A549 (cell line): ENCODE data around the gene TDRD9. TPM values are rescaled to one million over a fixed set of nuclear protein-coding genes. Genes with fewer than 3 reads are reported as not detected.
A peak's percentile ranks its signal among the peaks of the same experiment; 100 is the strongest.

Experiments used
- ATAC-seq, 2 experiments: fragments of 200-7000 bp in 1 of 2; fragments of >200 bp in 1 of 2; cut with Nextera tagmentation in 1 of 2; cut with Tn5 transposase in 1 of 2; 3 replicates each; pipeline versions ENCODE4 v1.8.0 to v1.9.1; 2018 to 2020; ENCODE audit warnings: mild to moderate bottlenecking in 1 of 2, moderate library complexity in 1 of 2
- CTCF ChIA-PET: fragments of 300-600 bp; sonication (Branson Sonifier 250); formaldehyde crosslinking; extraction: SDS; loops from one replicate; lab custom pipeline; 2021; ENCODE audit warnings: antibody characterized with exemption, inconsistent platforms; lab: Yijun Ruan, JAX
- POLR2A ChIA-PET: fragments of 350-600 bp; formaldehyde crosslinking; extraction: SDS; loops from one replicate; lab custom pipeline; 2021; ENCODE audit warnings: antibody characterized with exemption, inconsistent platforms; lab: Yijun Ruan, JAX
- DNase-seq, 2 experiments: peaks; one replicate each; pipeline versions ENCODE4 v3.0.0 to v3.0.0-alpha.2; 2011 to 2016; ENCODE audit warnings: low read depth in 1 of 2, low spot score in 1 of 2
- FAIRE-seq: peaks from 2 replicates; lab custom pipeline; 2011; peaks lifted over from hg19 to GRCh38; lab: Jason Lieb, UNC
- H3K27ac ChIP-seq, 2 experiments: fragments of >200 bp; sonication (Bioruptor Twin); formaldehyde crosslinking; 3 replicates each; pipeline ENCODE4 v1.5.1; 2016 to 2017
- H3K4me1 ChIP-seq: fragments of >200 bp; sonication (Bioruptor Twin); formaldehyde crosslinking; 3 replicates; pipeline ENCODE4 v1.6.1; 2016
- H3K4me2 ChIP-seq: fragments of >200 bp; sonication (Bioruptor Twin); formaldehyde crosslinking; 3 replicates; pipeline ENCODE4 v1.6.1; 2016
- H3K4me3 ChIP-seq: fragments of >200 bp; sonication (Bioruptor Twin); formaldehyde crosslinking; 3 replicates; pipeline ENCODE4 v1.5.1; 2016
- H3K9me3 ChIP-seq: fragments of >200 bp; sonication (Bioruptor Twin); formaldehyde crosslinking; 3 replicates; pipeline ENCODE4 v1.6.1; 2016
- CBX8 ChIP-seq: fragments of 200-600 bp; sonication (generic); IDR thresholded peaks from 2 replicates; pipeline ENCODE4 v1.6.1; 2016
- CEBPB ChIP-seq, 2 experiments: fragments of >200 bp in 1 of 2; sonication (Bioruptor Twin) in 1 of 2; formaldehyde crosslinking in 1 of 2; IDR thresholded peaks; 2 replicates each; pipeline ENCODE4 v1.6.1; 2012 to 2016
- CHD2 ChIP-seq: fragments of 150-350 bp; IDR thresholded peaks from 2 replicates; pipeline ENCODE4 v1.6.1; 2014; ENCODE audit warnings: low read length; ENCODE audit not compliant: partially characterized antibody
- CHD4 ChIP-seq: fragments of 200-600 bp; sonication (generic); IDR thresholded peaks from 2 replicates; pipeline ENCODE4 v1.6.1; 2016; ENCODE audit warnings: antibody characterized with exemption, mild to moderate bottlenecking, borderline replicate concordance
- EHF ChIP-seq: fragments of 250-450 bp; sonication (Bioruptor Pico); IDR thresholded peaks from 2 replicates; pipeline ENCODE4 v1.5.0; 2020; ENCODE audit warnings: mild to moderate bottlenecking
- FOSB ChIP-seq: fragments of 250-450 bp; sonication (Bioruptor Pico); IDR thresholded peaks from 2 replicates; pipeline ENCODE4 v1.5.0; 2020; ENCODE audit warnings: mild to moderate bottlenecking, moderate library complexity
- FOXS1 ChIP-seq: fragments of 250-450 bp; sonication (Bioruptor Pico); IDR thresholded peaks from 2 replicates; pipeline ENCODE4 v1.5.0; 2020; ENCODE audit warnings: mild to moderate bottlenecking, moderate library complexity
- GATA3 ChIP-seq: IDR thresholded peaks from 2 replicates; pipeline ENCODE4 v1.6.1; 2012; ENCODE audit warnings: borderline replicate concordance
- HDAC2 ChIP-seq: fragments of 200-600 bp; sonication (generic); IDR thresholded peaks from 2 replicates; pipeline ENCODE4 v1.6.1; 2016
- HES2 ChIP-seq: fragments of >200 bp; sonication (Bioruptor Twin); formaldehyde crosslinking; IDR thresholded peaks from 2 replicates; pipeline ENCODE4 v1.6.1; 2016
- HEYL ChIP-seq: fragments of 250-450 bp; sonication (Bioruptor Pico); IDR thresholded peaks from 2 replicates; pipeline ENCODE4 v1.8.0; 2021; ENCODE audit warnings: mild to moderate bottlenecking, moderate library complexity
- HOXA7 ChIP-seq: fragments of 250-450 bp; sonication (Bioruptor Pico); IDR thresholded peaks from 2 replicates; pipeline ENCODE4 v1.5.0; 2020; ENCODE audit warnings: mild to moderate bottlenecking, moderate library complexity
- HOXB13 ChIP-seq: fragments of 250-450 bp; sonication (Bioruptor Pico); IDR thresholded peaks from 2 replicates; pipeline ENCODE4 v1.5.0; 2020; ENCODE audit warnings: low read depth, mild to moderate bottlenecking, moderate library complexity
- HOXB5 ChIP-seq: fragments of 250-450 bp; sonication (Bioruptor Pico); IDR thresholded peaks from 2 replicates; pipeline ENCODE4 v1.5.0; 2020; ENCODE audit warnings: mild to moderate bottlenecking, moderate library complexity
- KDM1A ChIP-seq: fragments of 200-600 bp; sonication (generic); IDR thresholded peaks from 2 replicates; pipeline ENCODE4 v1.6.1; 2016; ENCODE audit warnings: low read depth, mild to moderate bottlenecking
- MAFK ChIP-seq: fragments of 450-650 bp; IDR thresholded peaks from 2 replicates; pipeline ENCODE4 v1.6.1; 2014; ENCODE audit not compliant: partially characterized antibody
- NFE2L2 ChIP-seq: fragments of 150-350 bp; conservative IDR thresholded peaks from 2 replicates; pipeline ENCODE4 v1.6.1; 2014; ENCODE audit warnings: low read length
- POLR2A ChIP-seq: IDR thresholded peaks from 2 replicates; pipeline ENCODE4 v1.6.1; 2012; ENCODE audit warnings: mild to moderate bottlenecking, low read length
- RARB ChIP-seq: fragments of 250-450 bp; sonication (Bioruptor Pico); IDR thresholded peaks from 2 replicates; pipeline ENCODE4 v1.8.0; 2021; ENCODE audit warnings: mild to moderate bottlenecking, moderate library complexity
- RCOR1 ChIP-seq: fragments of 150-350 bp; IDR thresholded peaks from 2 replicates; pipeline ENCODE4 v1.6.1; 2014; ENCODE audit warnings: antibody characterized with exemption, low read length, low read depth
- ZC3H11A ChIP-seq: fragments of 450-650 bp; IDR thresholded peaks from 2 replicates; pipeline ENCODE4 v1.6.1; 2014; ENCODE audit warnings: antibody characterized with exemption, mild to moderate bottlenecking
- WGBS: methylation state at CpG from one replicate; pipeline ENCODE4 v1.1.6; 2017; ENCODE audit errors: missing lambda C conversion rate; 5-methylcytosine and 5-hydroxymethylcytosine counted together
- polyA plus RNA-seq, 4 experiments: library from polyadenylated mRNA; depleted of rRNA in 3 of 4; stranded (reverse); fragments of >200 nt; fragmentation: RNase III in 1 of 4; extraction: RNeasy Plus Mini Kit Qiagen cat#74134 plus additional on column Dnase treatment in 1 of 4; gene quantifications; 2 replicates in 3 of 4; 3 replicates in 1 of 4; pipeline ENCODE4 v1.2.3, GENCODE V29; 2011 to 2017
- TF ChIP-seq, protein P1 (sequence below): fragments of 250-450 bp; sonication (Bioruptor Pico); IDR thresholded peaks from 2 replicates; pipeline ENCODE4 v1.5.0; 2021; ENCODE audit warnings: mild to moderate bottlenecking, moderate library complexity, borderline replicate concordance

TDRD9 gene
- polyA plus RNA-seq, 2 of the 4 experiments (the other 2 are of a cell fraction) = 0.04 TPM; not detected in 1

- Histone ChIP-seq H3K9me3 (peaks cover 15% of the 10 kb centered on the region), H3K4me2 (no peak overlapping the region), H3K4me1 (no peaks in the 10 kb centered on the region), H3K27ac (no peak overlapping the region), H3K4me3 (no peak overlapping the region)
- no peak for TF ChIP-seq CHD2
- no peak for TF ChIP-seq CEBPB (IDR thresholded peaks at IDR 0.05)
- DNase-seq (no peak), ATAC-seq (no peak), FAIRE-seq (no peak)
- POLR2A ChIA-PET = no interaction called here
- WGBS = 52% methylated on average over 5 of the region's 5 CpGs
- CTCF ChIA-PET = interaction anchor here (1.2 kb wide), 1 partner anchor 15 kb away, joined by 3 read pairs; no protein-coding TSS in a partner anchor
Measured at GRCh38 chr14:103949131-103949790, 21.0 kb downstream of the TDRD9 start.

DNA sequence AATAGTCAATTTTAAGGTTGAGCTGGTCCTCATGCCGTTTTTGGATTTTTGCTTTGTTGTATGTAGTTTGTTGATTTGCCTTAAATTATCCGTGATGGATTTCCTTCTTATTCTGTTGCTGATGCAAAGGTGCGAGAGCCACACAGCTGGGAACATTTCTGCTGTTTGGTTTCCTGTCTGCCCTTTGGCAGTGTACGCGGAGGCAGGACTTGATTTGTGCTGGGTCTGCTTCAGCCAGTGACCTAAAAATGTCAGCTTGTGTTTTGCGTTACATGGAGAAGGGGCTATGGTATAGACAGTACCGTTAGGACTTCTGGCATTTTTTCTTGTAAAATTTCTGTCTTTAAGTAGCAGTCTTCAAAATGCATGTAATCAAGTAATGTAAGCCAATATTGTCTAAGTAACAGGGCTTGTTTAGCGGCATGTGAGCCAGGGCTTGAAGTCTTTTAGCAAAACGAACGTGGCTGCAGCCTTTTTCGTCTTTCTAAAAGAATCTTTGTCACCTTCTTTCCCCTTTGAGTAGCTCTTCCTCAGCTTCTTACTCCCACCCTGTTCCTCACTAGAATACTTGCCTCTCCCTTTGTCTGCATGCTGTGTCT lies 32.3 kb downstream of the TDRD9 start:
- CTCF ChIA-PET = interaction anchor here (0.6 to 1.6 kb wide), 5 partner anchors 15 to 152 kb away, joined by 3 read pairs; no protein-coding TSS in a partner anchor
- no peak overlapping the region for H3K27ac ChIP-seq
- no peaks in the 10 kb centered on the region for H3K9me3 ChIP-seq
- TF ChIP-seq CHD4 (no peak), RARB (CRISPR knock-in tag) (no peak), NFE2L2 (no peak), HEYL (CRISPR knock-in tag) (no peak), HDAC2 (no peak), EHF (CRISPR knock-in tag) (no peak), FOXS1 (CRISPR knock-in tag) (no peak), ZC3H11A (no peak), KDM1A (no peak), HOXB5 (CRISPR knock-in tag) (no peak), HOXA7 (CRISPR knock-in tag) (no peak), RCOR1 (no peak), FOSB (CRISPR knock-in tag) (no peak), HOXB13 (CRISPR knock-in tag) (no peak), CEBPB (IDR thresholded peaks at IDR 0.05) (no peak), GATA3 (no peak), HES2 (no peak), CBX8 (no peak)
- TF ChIP-seq, protein P1, sequence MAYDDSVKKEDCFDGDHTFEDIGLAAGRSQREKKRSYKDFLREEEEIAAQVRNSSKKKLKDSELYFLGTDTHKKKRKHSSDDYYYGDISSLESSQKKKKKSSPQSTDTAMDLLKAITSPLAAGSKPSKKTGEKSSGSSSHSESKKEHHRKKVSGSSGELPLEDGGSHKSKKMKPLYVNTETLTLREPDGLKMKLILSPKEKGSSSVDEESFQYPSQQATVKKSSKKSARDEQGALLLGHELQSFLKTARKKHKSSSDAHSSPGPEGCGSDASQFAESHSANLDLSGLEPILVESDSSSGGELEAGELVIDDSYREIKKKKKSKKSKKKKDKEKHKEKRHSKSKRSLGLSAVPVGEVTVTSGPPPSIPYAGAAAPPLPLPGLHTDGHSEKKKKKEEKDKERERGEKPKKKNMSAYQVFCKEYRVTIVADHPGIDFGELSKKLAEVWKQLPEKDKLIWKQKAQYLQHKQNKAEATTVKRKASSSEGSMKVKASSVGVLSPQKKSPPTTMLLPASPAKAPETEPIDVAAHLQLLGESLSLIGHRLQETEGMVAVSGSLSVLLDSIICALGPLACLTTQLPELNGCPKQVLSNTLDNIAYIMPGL (CRISPR knock-in tag) = no peak
- no peak overlapping the region for H3K4me3 ChIP-seq
- H3K4me2 ChIP-seq = no peak overlapping the region
- WGBS = 61% methylated on average over 11 of the region's 11 CpGs
- no peaks in the 10 kb centered on the region for H3K4me1 ChIP-seq
- ATAC-seq (no peak), DNase-seq (no peak), FAIRE-seq (no peak)
- POLR2A ChIA-PET = no interaction called here

GRCh38 chr14:103961928-103962578 lies 33.8 kb downstream of the TDRD9 start:
- FAIRE-seq (no peak), DNase-seq (no peak), ATAC-seq (no peak)
- WGBS = 74% methylated on average over 5 of the region's 5 CpGs
- ChIA-PET POLR2A (no interaction called here), CTCF (interaction anchor here (0.6 to 1.4 kb wide), 2 partner anchors 8 to 73 kb away, joined by 3 read pairs; no protein-coding TSS in a partner anchor)
- TF ChIP-seq MAFK = peak; percentile 61
- no peak for TF ChIP-seq POLR2A
- no peaks in the 10 kb centered on the region for H3K9me3 ChIP-seq
- H3K4me1 ChIP-seq = no peaks in the 10 kb centered on the region
- H3K4me2 ChIP-seq = no peak overlapping the region
- no peak overlapping the region for H3K27ac ChIP-seq
- H3K4me3 ChIP-seq = no peak overlapping the region
